HEK293T (cell line): ENCODE results near the gene HSPH1.

ENCODE experiments used
- BHLHE40 ChIP-seq: fragments of 450-650 bp; IDR thresholded peaks from 2 replicates; pipeline ENCODE4 v1.6.1; 2016; ENCODE audit warnings: mild to moderate bottlenecking, moderate library complexity, borderline replicate concordance
- FOXA1 ChIP-seq: fragments of 450-650 bp; IDR thresholded peaks from 2 replicates; pipeline ENCODE4 v1.6.1; 2016; ENCODE audit warnings: mild to moderate bottlenecking
- FOXK2 ChIP-seq: fragments of 450-650 bp; IDR thresholded peaks from 2 replicates; pipeline ENCODE4 v1.6.1; 2016; ENCODE audit warnings: mild to moderate bottlenecking

- no peak for TF ChIP-seq BHLHE40
- TF ChIP-seq FOXK2: no peak
- no peak for TF ChIP-seq FOXA1
These were observed 2.4 kb downstream of the HSPH1 start for GRCh38 chr13:31159306-31159705.
